Measurements from ENCODE around the gene UGT8.

DNA sequence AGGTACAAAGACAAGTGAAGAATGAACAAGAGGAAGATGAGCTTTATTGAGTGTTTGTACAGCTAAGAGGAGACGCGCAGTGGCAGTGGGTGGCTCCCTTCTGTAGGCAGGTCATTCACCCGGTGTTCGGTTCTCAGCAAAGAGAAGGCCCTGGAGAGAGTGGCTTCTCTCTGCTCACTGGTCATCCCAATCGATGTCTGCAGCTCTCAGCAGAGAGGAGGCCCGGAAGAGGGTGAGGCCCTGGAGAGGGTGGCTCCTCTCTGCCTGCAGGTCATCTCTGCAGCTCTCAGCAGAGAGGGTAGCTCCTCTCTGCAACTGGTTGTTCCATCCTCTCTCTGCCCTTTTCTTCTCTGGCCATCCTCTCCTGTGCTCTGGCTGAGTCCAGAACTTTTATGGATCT, 126.5 kb downstream of the UGT8 start:
- TF ChIP-seq, protein P1, sequence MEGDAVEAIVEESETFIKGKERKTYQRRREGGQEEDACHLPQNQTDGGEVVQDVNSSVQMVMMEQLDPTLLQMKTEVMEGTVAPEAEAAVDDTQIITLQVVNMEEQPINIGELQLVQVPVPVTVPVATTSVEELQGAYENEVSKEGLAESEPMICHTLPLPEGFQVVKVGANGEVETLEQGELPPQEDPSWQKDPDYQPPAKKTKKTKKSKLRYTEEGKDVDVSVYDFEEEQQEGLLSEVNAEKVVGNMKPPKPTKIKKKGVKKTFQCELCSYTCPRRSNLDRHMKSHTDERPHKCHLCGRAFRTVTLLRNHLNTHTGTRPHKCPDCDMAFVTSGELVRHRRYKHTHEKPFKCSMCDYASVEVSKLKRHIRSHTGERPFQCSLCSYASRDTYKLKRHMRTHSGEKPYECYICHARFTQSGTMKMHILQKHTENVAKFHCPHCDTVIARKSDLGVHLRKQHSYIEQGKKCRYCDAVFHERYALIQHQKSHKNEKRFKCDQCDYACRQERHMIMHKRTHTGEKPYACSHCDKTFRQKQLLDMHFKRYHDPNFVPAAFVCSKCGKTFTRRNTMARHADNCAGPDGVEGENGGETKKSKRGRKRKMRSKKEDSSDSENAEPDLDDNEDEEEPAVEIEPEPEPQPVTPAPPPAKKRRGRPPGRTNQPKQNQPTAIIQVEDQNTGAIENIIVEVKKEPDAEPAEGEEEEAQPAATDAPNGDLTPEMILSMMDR (IDR thresholded peaks at IDR 0.05; ENCODE audit: insufficient read depth, low read depth, low read length), result no peak
- TF ChIP-seq EZH2 (IDR thresholded peaks at IDR 0.05; ENCODE audit: insufficient read depth, low read length), result no peak

Data from astrocyte (in vitro differentiated cells and primary cell).